B cell (primary cell): ENCODE data around the gene RASSF3.

ENCODE experiments used
- EZH2 ChIP-seq: IDR thresholded peaks from 2 replicates; pipeline ENCODE4 v1.6.1; 2012; ENCODE audit warnings: borderline replicate concordance, low read depth, mild to moderate bottlenecking, moderate library complexity, low read length; ENCODE audit not compliant: insufficient read depth, poor library complexity, severe bottlenecking
- TF ChIP-seq, protein P1 (sequence below): fragments of 200-600 bp; IDR thresholded peaks from one replicate; pipeline ENCODE4 v1.8.0; 2022; ENCODE audit warnings: antibody characterized with exemption, mild to moderate bottlenecking

GRCh38 chr12:64656429-64656828, 46.1 kb downstream of the RASSF3 start:
- TF ChIP-seq, protein P1, sequence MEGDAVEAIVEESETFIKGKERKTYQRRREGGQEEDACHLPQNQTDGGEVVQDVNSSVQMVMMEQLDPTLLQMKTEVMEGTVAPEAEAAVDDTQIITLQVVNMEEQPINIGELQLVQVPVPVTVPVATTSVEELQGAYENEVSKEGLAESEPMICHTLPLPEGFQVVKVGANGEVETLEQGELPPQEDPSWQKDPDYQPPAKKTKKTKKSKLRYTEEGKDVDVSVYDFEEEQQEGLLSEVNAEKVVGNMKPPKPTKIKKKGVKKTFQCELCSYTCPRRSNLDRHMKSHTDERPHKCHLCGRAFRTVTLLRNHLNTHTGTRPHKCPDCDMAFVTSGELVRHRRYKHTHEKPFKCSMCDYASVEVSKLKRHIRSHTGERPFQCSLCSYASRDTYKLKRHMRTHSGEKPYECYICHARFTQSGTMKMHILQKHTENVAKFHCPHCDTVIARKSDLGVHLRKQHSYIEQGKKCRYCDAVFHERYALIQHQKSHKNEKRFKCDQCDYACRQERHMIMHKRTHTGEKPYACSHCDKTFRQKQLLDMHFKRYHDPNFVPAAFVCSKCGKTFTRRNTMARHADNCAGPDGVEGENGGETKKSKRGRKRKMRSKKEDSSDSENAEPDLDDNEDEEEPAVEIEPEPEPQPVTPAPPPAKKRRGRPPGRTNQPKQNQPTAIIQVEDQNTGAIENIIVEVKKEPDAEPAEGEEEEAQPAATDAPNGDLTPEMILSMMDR: no peak
- no peak for TF ChIP-seq EZH2
